GM23338 (cell line): Measurements from ENCODE around the gene PIGS. TPM values are rescaled to one million over a fixed set of nuclear protein-coding genes. Genes with fewer than 3 reads are reported as not detected.

Experiments used
- ATAC-seq: fragments of 200-7000 bp; cut with Tn5 transposase; 3 replicates; pipeline ENCODE4 v1.9.1; 2020
- DNase-seq: peaks from one replicate; pipeline ENCODE4 v3.0.0-alpha.2; 2015; ENCODE audit warnings: low spot score
- H2AFZ ChIP-seq: fragments of 200-600 bp; sonication (generic); 2 replicates; pipeline ENCODE4 v1.8.0; 2016; ENCODE audit warnings: antibody characterized with exemption, mild to moderate bottlenecking, moderate library complexity
- H3F3A ChIP-seq: fragments of 200-600 bp; sonication (generic); replicated peaks from 2 replicates; pipeline ENCODE4 v1.8.0; 2017; ENCODE audit warnings: antibody characterized with exemption, mixed run types, low read depth
- H3K27ac ChIP-seq: fragments of 200-600 bp; sonication (generic); 2 replicates; pipeline ENCODE4 v1.6.1; 2016; ENCODE audit warnings: low read depth
- H3K27me3 ChIP-seq: fragments of 200-600 bp; sonication (generic); 2 replicates; pipeline ENCODE4 v1.8.0; 2016; ENCODE audit warnings: mild to moderate bottlenecking, mixed run types, moderate library complexity; ENCODE audit not compliant: insufficient read depth
- H3K36me3 ChIP-seq: fragments of 200-600 bp; sonication (generic); 2 replicates; pipeline ENCODE4 v1.8.0; 2016; ENCODE audit warnings: mild to moderate bottlenecking; ENCODE audit not compliant: insufficient read depth
- H3K4me1 ChIP-seq: fragments of 200-600 bp; sonication (generic); 2 replicates; pipeline ENCODE4 v1.8.0; 2016; ENCODE audit warnings: mild to moderate bottlenecking, moderate library complexity; ENCODE audit not compliant: insufficient read depth
- H3K4me2 ChIP-seq: fragments of 200-600 bp; sonication (generic); 2 replicates; pipeline ENCODE4 v1.7.1; 2017; ENCODE audit warnings: mixed run types
- H3K4me3 ChIP-seq: fragments of 200-600 bp; sonication (generic); 2 replicates; pipeline ENCODE4 v1.6.1; 2016; ENCODE audit warnings: mixed run types
- H3K79me2 ChIP-seq: fragments of 200-600 bp; sonication (generic); replicated peaks from 2 replicates; pipeline ENCODE4 v1.8.0; 2017; ENCODE audit warnings: mild to moderate bottlenecking; ENCODE audit not compliant: insufficient read depth
- H3K9me2 ChIP-seq: fragments of 200-600 bp; sonication (generic); 2 replicates; pipeline ENCODE4 v1.8.0; 2017; ENCODE audit not compliant: insufficient read depth
- H4K20me1 ChIP-seq: fragments of 200-600 bp; sonication (generic); replicated peaks from 2 replicates; pipeline ENCODE4 v1.8.0; 2017; ENCODE audit warnings: mild to moderate bottlenecking; ENCODE audit not compliant: insufficient read depth
- H3K27ac Mint-ChIP-seq: 2 replicates; pipeline ENCODE4 v1.8.0; 2020; ENCODE audit warnings: inconsistent platforms, mild to moderate bottlenecking, moderate library complexity, mixed read lengths
- H3K27me3 Mint-ChIP-seq: 3 replicates; pipeline ENCODE4 v1.8.0; 2022; ENCODE audit warnings: low read depth, mild to moderate bottlenecking, moderate library complexity, mixed read lengths, inconsistent platforms; ENCODE audit not compliant: insufficient read depth, poor library complexity
- H3K36me3 Mint-ChIP-seq: 3 replicates; pipeline ENCODE4 v1.8.0; 2021; ENCODE audit warnings: low read depth, mild to moderate bottlenecking, inconsistent platforms, moderate library complexity, mixed read lengths
- H3K4me1 Mint-ChIP-seq: 3 replicates; pipeline ENCODE4 v1.8.0; 2020; ENCODE audit warnings: mild to moderate bottlenecking, inconsistent platforms, mixed read lengths
- H3K4me3 Mint-ChIP-seq: 3 replicates; pipeline ENCODE4 v1.8.0; 2021; ENCODE audit warnings: moderate library complexity, mild to moderate bottlenecking, inconsistent platforms, mixed read lengths
- H3K9me3 Mint-ChIP-seq: 3 replicates; pipeline ENCODE4 v1.8.0; 2020; ENCODE audit warnings: moderate library complexity, mild to moderate bottlenecking, inconsistent platforms, mixed read lengths
- CREB1 ChIP-seq: fragments of 250-450 bp; sonication (Bioruptor Pico); IDR thresholded peaks from 2 replicates; pipeline ENCODE4 v1.5.0; 2020; ENCODE audit warnings: low read depth, mild to moderate bottlenecking, moderate library complexity
- ETS1 ChIP-seq: IDR thresholded peaks from 2 replicates; pipeline ENCODE4 v1.6.1; 2016; ENCODE audit warnings: antibody characterized with exemption
- EZH2 ChIP-seq: fragments of 200-600 bp; sonication (generic); IDR thresholded peaks from one replicate; pipeline ENCODE4 v1.8.0; 2017; ENCODE audit warnings: antibody characterized with exemption, mild to moderate bottlenecking, low read depth; ENCODE audit not compliant: unreplicated experiment
- EZH2phosphoT487 ChIP-seq: fragments of 200-600 bp; sonication (generic); IDR thresholded peaks from one replicate; pipeline ENCODE4 v1.8.1; 2018; ENCODE audit warnings: antibody characterized with exemption; ENCODE audit not compliant: unreplicated experiment
- JUNB ChIP-seq: IDR thresholded peaks from one replicate; pipeline ENCODE4 v1.6.1; 2016; ENCODE audit warnings: antibody characterized with exemption; ENCODE audit not compliant: unreplicated experiment
- NANOG ChIP-seq: IDR thresholded peaks from 2 replicates; pipeline ENCODE4 v1.6.1; 2016; ENCODE audit warnings: antibody characterized with exemption, borderline replicate concordance
- POLR2AphosphoS5 ChIP-seq: IDR thresholded peaks from 2 replicates; pipeline ENCODE4 v1.6.1; 2016; ENCODE audit warnings: antibody characterized with exemption, low read depth
- STAT1 ChIP-seq: IDR thresholded peaks from one replicate; pipeline ENCODE4 v1.6.1; 2016; ENCODE audit warnings: antibody characterized with exemption; ENCODE audit not compliant: unreplicated experiment
- ZNF114 ChIP-seq: fragments of 250-450 bp; sonication (Bioruptor Pico); IDR thresholded peaks from 2 replicates; pipeline ENCODE4 v1.5.0; 2020; ENCODE audit warnings: mild to moderate bottlenecking, moderate library complexity
- ZNF331 ChIP-seq: fragments of 250-450 bp; sonication (Bioruptor Pico); IDR thresholded peaks from 2 replicates; pipeline ENCODE4 v1.5.0; 2020; ENCODE audit warnings: low read depth, mild to moderate bottlenecking, moderate library complexity
- ZNF462 ChIP-seq: fragments of 250-450 bp; sonication (Bioruptor Pico); IDR thresholded peaks from 2 replicates; pipeline ENCODE4 v1.5.0; 2020; ENCODE audit warnings: mild to moderate bottlenecking, moderate library complexity
- polyA plus RNA-seq: library from polyadenylated mRNA; unstranded; fragments of >200 nt; fragmentation: Nextera tagmentation; extraction: Ambion mirVana; gene quantifications from 2 replicates; pipeline ENCODE4 v1.2.1, GENCODE V29; 2016
- total RNA-seq: library from RNA; depleted of rRNA; stranded (reverse); fragments of >200 nt; shearing (Covaris generic); gene quantifications from 2 replicates; pipeline ENCODE4 v1.2.3, GENCODE V29; 2014
- TF ChIP-seq, protein P1 (sequence below), 2 experiments: fragments of 200-600 bp in 1 of 2; sonication (generic) in 1 of 2; conservative IDR thresholded peaks; 2 replicates each; pipeline versions ENCODE4 v1.5.1 to v1.6.1; 2016 to 2017; ENCODE audit warnings: antibody characterized with exemption in 2 of 2, low read depth in 2 of 2, mild to moderate bottlenecking in 2 of 2, moderate library complexity in 1 of 2
- TF ChIP-seq, protein P2 (sequence below): IDR thresholded peaks from one replicate; pipeline ENCODE4 v1.6.1; 2018; ENCODE audit warnings: antibody characterized with exemption; ENCODE audit not compliant: unreplicated experiment

The PIGS gene
- total and polyA plus RNA-seq, 2 experiments from 2014 or later: 16.4 to 53.2 TPM

GRCh38 chr17:28584434-28584833, 13.1 kb upstream of the PIGS start:
- peaks cover 17% of the 10 kb centered on the region for H4K20me1 ChIP-seq
- no peaks in the 10 kb centered on the region for H3K9me3 Mint-ChIP-seq
- H3K27ac ChIP-seq: no peak overlapping the region
- ATAC-seq (no peak), DNase-seq (no peak)
- no peak overlapping the region for H3K4me2 ChIP-seq
- TF ChIP-seq ZNF331 (CRISPR knock-in tag) (no peak), EZH2phosphoT487 (no peak), JUNB (no peak), EZH2 (no peak), STAT1 (no peak), ZNF462 (CRISPR knock-in tag) (no peak), ETS1 (no peak), ZNF114 (CRISPR knock-in tag) (no peak), POLR2AphosphoS5 (no peak), NANOG (no peak), CREB1 (CRISPR knock-in tag) (no peak)
- TF ChIP-seq, protein P1, sequence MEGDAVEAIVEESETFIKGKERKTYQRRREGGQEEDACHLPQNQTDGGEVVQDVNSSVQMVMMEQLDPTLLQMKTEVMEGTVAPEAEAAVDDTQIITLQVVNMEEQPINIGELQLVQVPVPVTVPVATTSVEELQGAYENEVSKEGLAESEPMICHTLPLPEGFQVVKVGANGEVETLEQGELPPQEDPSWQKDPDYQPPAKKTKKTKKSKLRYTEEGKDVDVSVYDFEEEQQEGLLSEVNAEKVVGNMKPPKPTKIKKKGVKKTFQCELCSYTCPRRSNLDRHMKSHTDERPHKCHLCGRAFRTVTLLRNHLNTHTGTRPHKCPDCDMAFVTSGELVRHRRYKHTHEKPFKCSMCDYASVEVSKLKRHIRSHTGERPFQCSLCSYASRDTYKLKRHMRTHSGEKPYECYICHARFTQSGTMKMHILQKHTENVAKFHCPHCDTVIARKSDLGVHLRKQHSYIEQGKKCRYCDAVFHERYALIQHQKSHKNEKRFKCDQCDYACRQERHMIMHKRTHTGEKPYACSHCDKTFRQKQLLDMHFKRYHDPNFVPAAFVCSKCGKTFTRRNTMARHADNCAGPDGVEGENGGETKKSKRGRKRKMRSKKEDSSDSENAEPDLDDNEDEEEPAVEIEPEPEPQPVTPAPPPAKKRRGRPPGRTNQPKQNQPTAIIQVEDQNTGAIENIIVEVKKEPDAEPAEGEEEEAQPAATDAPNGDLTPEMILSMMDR (conservative IDR thresholded peaks at IDR 0.05; ENCODE audit: low read depth in 2 of 2): no peak
- TF ChIP-seq, protein P2, sequence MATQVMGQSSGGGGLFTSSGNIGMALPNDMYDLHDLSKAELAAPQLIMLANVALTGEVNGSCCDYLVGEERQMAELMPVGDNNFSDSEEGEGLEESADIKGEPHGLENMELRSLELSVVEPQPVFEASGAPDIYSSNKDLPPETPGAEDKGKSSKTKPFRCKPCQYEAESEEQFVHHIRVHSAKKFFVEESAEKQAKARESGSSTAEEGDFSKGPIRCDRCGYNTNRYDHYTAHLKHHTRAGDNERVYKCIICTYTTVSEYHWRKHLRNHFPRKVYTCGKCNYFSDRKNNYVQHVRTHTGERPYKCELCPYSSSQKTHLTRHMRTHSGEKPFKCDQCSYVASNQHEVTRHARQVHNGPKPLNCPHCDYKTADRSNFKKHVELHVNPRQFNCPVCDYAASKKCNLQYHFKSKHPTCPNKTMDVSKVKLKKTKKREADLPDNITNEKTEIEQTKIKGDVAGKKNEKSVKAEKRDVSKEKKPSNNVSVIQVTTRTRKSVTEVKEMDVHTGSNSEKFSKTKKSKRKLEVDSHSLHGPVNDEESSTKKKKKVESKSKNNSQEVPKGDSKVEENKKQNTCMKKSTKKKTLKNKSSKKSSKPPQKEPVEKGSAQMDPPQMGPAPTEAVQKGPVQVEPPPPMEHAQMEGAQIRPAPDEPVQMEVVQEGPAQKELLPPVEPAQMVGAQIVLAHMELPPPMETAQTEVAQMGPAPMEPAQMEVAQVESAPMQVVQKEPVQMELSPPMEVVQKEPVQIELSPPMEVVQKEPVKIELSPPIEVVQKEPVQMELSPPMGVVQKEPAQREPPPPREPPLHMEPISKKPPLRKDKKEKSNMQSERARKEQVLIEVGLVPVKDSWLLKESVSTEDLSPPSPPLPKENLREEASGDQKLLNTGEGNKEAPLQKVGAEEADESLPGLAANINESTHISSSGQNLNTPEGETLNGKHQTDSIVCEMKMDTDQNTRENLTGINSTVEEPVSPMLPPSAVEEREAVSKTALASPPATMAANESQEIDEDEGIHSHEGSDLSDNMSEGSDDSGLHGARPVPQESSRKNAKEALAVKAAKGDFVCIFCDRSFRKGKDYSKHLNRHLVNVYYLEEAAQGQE: no peak
- H3F3A ChIP-seq: no peaks in the 10 kb centered on the region; the same call in 1 of the 2 replicates
- no peaks in the 10 kb centered on the region for H3K4me1 Mint-ChIP-seq
- no peaks in the 10 kb centered on the region for H3K9me2 ChIP-seq
- no peaks in the 10 kb centered on the region for H3K4me1 ChIP-seq
- H3K27me3 ChIP-seq: no peaks in the 10 kb centered on the region
- H3K4me3 ChIP-seq: no peak overlapping the region
- peaks cover 84% of the 10 kb centered on the region for H3K36me3 ChIP-seq
- H3K79me2 ChIP-seq: peaks cover 5% of the 10 kb centered on the region
- no peak overlapping the region; the same call in 2 of the 3 replicates for H3K4me3 Mint-ChIP-seq
- peaks cover 2% of the 10 kb centered on the region for H3K27me3 Mint-ChIP-seq
- no peak overlapping the region for H3K27ac Mint-ChIP-seq
- H2AFZ ChIP-seq: no peak overlapping the region
- H3K36me3 Mint-ChIP-seq: peaks cover 29% of the 10 kb centered on the region
